Astrocyte (in vitro differentiated cells and primary cell): ENCODE measurements around the gene CERS4. TPM values are rescaled to one million over a fixed set of nuclear protein-coding genes. Genes with fewer than 3 reads are reported as not detected.

Source experiments
- DNase-seq: peaks from one replicate; pipeline ENCODE4 v3.0.0-alpha.2; 2010; ENCODE audit warnings: low read depth
- FAIRE-seq: peaks from 2 replicates; lab custom pipeline; 2011; peaks lifted over from hg19 to GRCh38; lab: Jason Lieb, UNC
- H2AFZ ChIP-seq: 2 replicates; pipeline ENCODE4 v1.6.0; 2012; ENCODE audit warnings: low read depth, low read length, inconsistent platforms
- H3K27ac ChIP-seq: 2 replicates; pipeline ENCODE4 v1.5.1; 2011; ENCODE audit warnings: low read depth, low read length, inconsistent platforms
- H3K27me3 ChIP-seq: 2 replicates; pipeline ENCODE4 v1.6.0; 2011; ENCODE audit warnings: low read length, inconsistent platforms; ENCODE audit not compliant: insufficient read depth
- H3K36me3 ChIP-seq: 2 replicates; pipeline ENCODE4 v1.5.1; 2011; ENCODE audit warnings: low read length, inconsistent platforms; ENCODE audit not compliant: insufficient read depth
- H3K4me1 ChIP-seq: 2 replicates; pipeline ENCODE4 v1.5.1; 2011; ENCODE audit warnings: low read length, inconsistent platforms; ENCODE audit not compliant: insufficient read depth
- H3K4me2 ChIP-seq: 2 replicates; pipeline ENCODE4 v1.6.0; 2012; ENCODE audit warnings: low read length, inconsistent platforms
- H3K4me3 ChIP-seq: 2 replicates; pipeline ENCODE4 v1.5.1; 2011; ENCODE audit warnings: low read depth, mild to moderate bottlenecking, low read length, inconsistent platforms; ENCODE audit not compliant: insufficient read depth
- H3K79me2 ChIP-seq: 2 replicates; pipeline ENCODE4 v1.6.0; 2012; ENCODE audit warnings: mild to moderate bottlenecking, low read length, inconsistent platforms; ENCODE audit not compliant: insufficient read depth
- H3K9ac ChIP-seq: 2 replicates; pipeline ENCODE4 v1.6.0; 2012; ENCODE audit warnings: mild to moderate bottlenecking, low read length, inconsistent platforms
- H3K9me3 ChIP-seq: 2 replicates; pipeline ENCODE4 v1.5.1; 2012; ENCODE audit warnings: low read depth, mild to moderate bottlenecking, low read length, inconsistent platforms; ENCODE audit not compliant: insufficient read depth
- H4K20me1 ChIP-seq: 2 replicates; pipeline ENCODE4 v1.6.0; 2012; ENCODE audit warnings: low read length, inconsistent platforms; ENCODE audit not compliant: insufficient read depth
- H3K27ac Mint-ChIP-seq: one replicate; pipeline ENCODE4 v1.8.0; 2021; ENCODE audit warnings: mild to moderate bottlenecking, mixed read lengths; ENCODE audit not compliant: unreplicated experiment
- H3K27me3 Mint-ChIP-seq: one replicate; pipeline ENCODE4 v1.8.0; 2021; ENCODE audit warnings: low read depth, mixed read lengths; ENCODE audit not compliant: unreplicated experiment
- H3K36me3 Mint-ChIP-seq: one replicate; pipeline ENCODE4 v1.8.0; 2021; ENCODE audit warnings: low read depth, mixed read lengths; ENCODE audit not compliant: unreplicated experiment
- H3K4me1 Mint-ChIP-seq: one replicate; pipeline ENCODE4 v1.8.0; 2021; ENCODE audit warnings: low read depth, mixed read lengths; ENCODE audit not compliant: unreplicated experiment
- H3K4me3 Mint-ChIP-seq: one replicate; pipeline ENCODE4 v1.8.0; 2021; ENCODE audit warnings: mild to moderate bottlenecking, moderate library complexity, mixed read lengths; ENCODE audit not compliant: unreplicated experiment
- H3K9me3 Mint-ChIP-seq: one replicate; pipeline ENCODE4 v1.8.0; 2021; ENCODE audit warnings: mild to moderate bottlenecking, mixed read lengths; ENCODE audit not compliant: unreplicated experiment
- CTCF ChIP-seq: IDR thresholded peaks from 2 replicates; pipeline ENCODE4 v1.5.1; 2011; ENCODE audit warnings: low read depth, mild to moderate bottlenecking, inconsistent platforms, low read length, moderate library complexity; ENCODE audit not compliant: insufficient read depth
- EZH2 ChIP-seq: IDR thresholded peaks from 2 replicates; pipeline ENCODE4 v1.6.1; 2012; ENCODE audit warnings: mild to moderate bottlenecking, low read length, inconsistent platforms; ENCODE audit not compliant: insufficient read depth
- total RNA-seq: library from RNA; stranded (reverse); gene quantifications from 2 replicates; pipeline ENCODE4 v1.2.1, GENCODE V29; 2021

Gene CERS4
- total RNA-seq, 1 donor from 2014 or later: 15.7 TPM

DNA sequence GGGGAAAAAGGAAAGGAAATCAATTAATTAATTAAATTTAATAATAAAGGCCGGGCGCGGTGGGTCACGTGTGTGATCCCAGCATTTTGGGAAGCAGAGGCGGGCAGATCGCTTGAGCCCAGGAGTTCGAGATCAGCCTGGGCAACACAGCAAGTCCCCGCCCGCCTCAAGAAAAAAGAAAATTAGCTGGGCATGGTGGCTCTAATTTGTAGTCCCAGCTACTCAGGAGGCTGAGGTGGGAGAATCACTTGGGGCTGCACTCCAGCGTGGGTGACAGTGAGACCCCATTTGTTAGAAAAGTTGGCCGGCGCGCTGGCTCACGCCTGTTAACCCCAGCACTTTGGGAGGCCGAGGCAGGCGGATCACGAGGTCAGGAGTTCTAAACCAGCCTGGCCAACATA lies 99.7 kb downstream of the CERS4 start:
- peaks cover 6% of the 10 kb centered on the region for H3K36me3 Mint-ChIP-seq
- Histone ChIP-seq H2AFZ (no peak overlapping the region), H3K9ac (peak overlapping the region; percentile 82), H3K36me3 (peaks cover 11% of the 10 kb centered on the region), H3K4me3 (peak overlapping the region; percentile 64), H3K4me2 (peak overlapping the region; percentile 98), H3K27ac (peak overlapping the region; percentile 67), H3K4me1 (peaks cover 13% of the 10 kb centered on the region), H3K9me3 (no peaks in the 10 kb centered on the region), H4K20me1 (peaks cover 4% of the 10 kb centered on the region), H3K79me2 (peaks cover 14% of the 10 kb centered on the region), H3K27me3 (no peaks in the 10 kb centered on the region)
- no peak for DNase-seq
- H3K9me3 Mint-ChIP-seq: no peaks in the 10 kb centered on the region
- H3K27me3 Mint-ChIP-seq: peaks cover 4% of the 10 kb centered on the region
- peak overlapping the region; percentile 73 for H3K4me3 Mint-ChIP-seq
- TF ChIP-seq EZH2 (no peak), CTCF (no peak)
- H3K4me1 Mint-ChIP-seq: peaks cover 4% of the 10 kb centered on the region
- no peak for FAIRE-seq
- no peak overlapping the region for H3K27ac Mint-ChIP-seq

GRCh38 chr19:8310342-8311055 lies 101.3 kb downstream of the CERS4 start:
- no peak overlapping the region for H3K27ac Mint-ChIP-seq
- Histone ChIP-seq H3K4me3 (no peak overlapping the region), H3K79me2 (peaks cover 14% of the 10 kb centered on the region), H3K27ac (no peak overlapping the region), H3K9me3 (no peaks in the 10 kb centered on the region), H3K4me1 (peaks cover 13% of the 10 kb centered on the region), H2AFZ (no peak overlapping the region), H3K36me3 (peaks cover 18% of the 10 kb centered on the region), H3K9ac (no peak overlapping the region), H4K20me1 (peaks cover 4% of the 10 kb centered on the region), H3K4me2 (no peak overlapping the region), H3K27me3 (no peaks in the 10 kb centered on the region)
- peaks cover 4% of the 10 kb centered on the region for H3K27me3 Mint-ChIP-seq
- no peak overlapping the region for H3K4me3 Mint-ChIP-seq
- peaks cover 8% of the 10 kb centered on the region for H3K36me3 Mint-ChIP-seq
- H3K4me1 Mint-ChIP-seq: peaks cover 4% of the 10 kb centered on the region
- no peaks in the 10 kb centered on the region for H3K9me3 Mint-ChIP-seq
- DNase-seq: no peak
- FAIRE-seq: no peak
- TF ChIP-seq CTCF (no peak), EZH2 (no peak)
